Jurkat, Clone E6-1 (cell line): Measurements from ENCODE around the gene WDR88.
"Not testable (repeated sequence)": the region's sequence is repeated elsewhere in the genome, so short reads cannot be mapped to it uniquely, and the experiment has no call there.

ENCODE experiments used
- DNase-seq: peaks from one replicate; pipeline ENCODE4 v3.0.0-alpha.2; 2011; ENCODE audit warnings: low read depth, low spot score
- H3K4me3 ChIP-seq: 2 replicates; pipeline ENCODE4 v1.5.1; 2011; ENCODE audit warnings: mild to moderate bottlenecking, low read length, control low read depth, moderate library complexity

WDR88 gene

GRCh38 chr19:33206261-33207039 is 74.5 kb downstream of the WDR88 start:
- H3K4me3 ChIP-seq, result no peak overlapping the region
- DNase-seq, result no peak

- H3K4me3 ChIP-seq, result no peak overlapping the region
- DNase-seq, result no peak
Observed at GRCh38 chr19:33207040-33207620, 75.2 kb downstream of the WDR88 start.

GRCh38 chr19:33207903-33208302 is 76.0 kb downstream of the WDR88 start:
- no peak for DNase-seq
- no peak overlapping the region for H3K4me3 ChIP-seq

GRCh38 chr19:33208371-33208895 is 76.5 kb downstream of the WDR88 start:
- DNase-seq, result no peak
- H3K4me3 ChIP-seq, result no peak overlapping the region

- no peak overlapping the region for H3K4me3 ChIP-seq
Observed at GRCh38 chr19:33208904-33209849, 77.3 kb downstream of the WDR88 start.

GRCh38 chr19:33209850-33210230 is 77.9 kb downstream of the WDR88 start:
- H3K4me3 ChIP-seq, DNase-seq: not testable (repeated sequence)

More at GRCh38 chr19:33208904-33209849, 77.3 kb downstream of the WDR88 start:
- DNase-seq, result no peak

- no peak overlapping the region for H3K4me3 ChIP-seq
- DNase-seq, result no peak
Observed at GRCh38 chr19:33210266-33210940, 78.5 kb downstream of the WDR88 start.

- H3K4me3 ChIP-seq, result no peak overlapping the region
- DNase-seq, result no peak
Observed at GRCh38 chr19:33211794-33212435, 80.0 kb downstream of the WDR88 start.

- no peak for DNase-seq
- no peak overlapping the region for H3K4me3 ChIP-seq
Observed at GRCh38 chr19:33212436-33213172, 80.7 kb downstream of the WDR88 start.

- no peak for DNase-seq
- no peak overlapping the region for H3K4me3 ChIP-seq
Observed at GRCh38 chr19:33214596-33214995, 82.7 kb downstream of the WDR88 start.

- DNase-seq, result no peak
- no peak overlapping the region for H3K4me3 ChIP-seq
Observed at GRCh38 chr19:33215438-33216197, 83.7 kb downstream of the WDR88 start.

- DNase-seq, result no peak
- H3K4me3 ChIP-seq, result no peak overlapping the region
Observed at GRCh38 chr19:33216198-33216830, 84.4 kb downstream of the WDR88 start.

- no peak for DNase-seq
Observed at GRCh38 chr19:33217881-33218280, 86.0 kb downstream of the WDR88 start.

GRCh38 chr19:33219261-33219815 is 87.4 kb downstream of the WDR88 start:
- no peak for DNase-seq
- no peak overlapping the region for H3K4me3 ChIP-seq

More at GRCh38 chr19:33217881-33218280, 86.0 kb downstream of the WDR88 start:
- H3K4me3 ChIP-seq, result no peak overlapping the region

- no peak overlapping the region for H3K4me3 ChIP-seq
- DNase-seq, result no peak
Observed at GRCh38 chr19:33220115-33220514, 88.2 kb downstream of the WDR88 start.

GRCh38 chr19:33220735-33221134 is 88.8 kb downstream of the WDR88 start:
- DNase-seq, result no peak
- H3K4me3 ChIP-seq, result no peak overlapping the region
